H54 (cell line): Measurements from ENCODE around the gene F12.
A peak's percentile ranks its signal among the peaks of the same experiment; 100 is the strongest.

Experiments used
- DNase-seq: peaks from one replicate; pipeline ENCODE4 v3.0.0; 2011; ENCODE audit warnings: low spot score, mixed read lengths; ENCODE audit not compliant: insufficient read length
- FAIRE-seq: peaks from 3 replicates; lab custom pipeline; 2011; peaks lifted over from hg19 to GRCh38; lab: Jason Lieb, UNC
- POLR2A ChIP-seq: IDR thresholded peaks from 2 replicates; pipeline ENCODE4 v1.6.1; 2011; ENCODE audit warnings: low read depth, mild to moderate bottlenecking, low read length

Gene F12

DNA sequence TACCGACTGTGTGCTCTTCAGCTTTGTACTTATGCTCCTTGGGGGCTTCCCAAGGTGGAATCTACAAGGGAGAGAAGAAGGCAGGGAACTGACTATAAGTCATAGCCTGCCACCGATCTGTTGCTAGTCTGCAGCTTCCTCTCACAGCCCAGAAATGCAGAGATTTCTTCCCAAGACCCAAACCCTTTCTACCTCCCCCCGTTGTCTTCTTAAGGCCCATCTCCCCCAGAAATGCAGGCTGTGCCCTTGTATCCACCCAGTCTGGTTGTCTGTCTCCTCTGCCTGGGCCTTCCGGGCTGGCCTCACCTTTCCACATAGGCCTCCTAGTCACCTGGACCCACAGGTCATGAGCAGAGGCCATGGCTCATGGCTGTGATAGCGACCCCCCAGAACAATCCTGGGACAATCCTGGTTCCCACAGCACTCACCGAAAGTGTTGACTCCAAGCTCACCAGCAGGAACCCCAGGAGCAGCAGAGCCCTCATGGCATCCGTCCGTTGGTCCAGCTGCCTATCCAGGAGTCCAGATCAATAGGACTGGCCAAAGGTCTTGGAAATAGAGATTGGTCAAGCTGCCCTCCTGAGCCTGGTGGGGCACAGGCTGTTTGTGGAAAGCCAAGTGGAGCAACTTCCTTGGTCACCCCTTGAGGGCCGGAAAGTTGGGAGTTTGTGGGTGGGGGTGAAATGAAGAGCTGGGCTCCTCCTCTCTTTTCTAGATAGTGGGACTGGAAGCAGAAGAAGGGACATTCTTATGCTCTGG lies at the start of gene F12:
Gene F12, minus strand, starts transcription at position 522 of the 759 bp plus-strand sequence. Its CDS starts 37 bp downstream, at position 485.
- FAIRE-seq (no peak), DNase-seq (no peak)
- no peak for TF ChIP-seq POLR2A

DNA sequence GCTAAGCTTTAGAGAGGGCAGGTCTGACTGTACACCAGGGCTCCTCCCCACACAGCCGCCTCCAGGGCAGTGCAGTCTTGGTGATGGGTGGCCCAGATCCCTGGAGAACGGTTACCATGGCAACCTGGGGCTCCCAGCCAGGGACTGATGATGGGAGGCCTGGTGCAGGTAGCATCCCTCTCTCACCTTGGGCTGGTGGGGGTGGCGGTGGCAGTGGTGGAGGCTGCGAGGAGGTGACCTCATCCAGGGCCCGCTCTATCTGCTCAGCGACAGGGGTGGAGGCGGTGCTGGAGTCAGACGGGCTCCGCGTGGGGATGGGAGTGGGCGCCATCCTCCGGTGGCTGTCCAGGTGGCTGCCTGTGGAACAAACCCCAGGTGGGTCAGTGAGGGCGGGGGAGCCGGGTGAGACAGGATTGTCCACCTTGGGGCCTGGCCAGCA lies 49.6 kb upstream of the F12 start:
- FAIRE-seq (no peak), DNase-seq (peak; percentile 74)
- TF ChIP-seq POLR2A = no peak

DNA sequence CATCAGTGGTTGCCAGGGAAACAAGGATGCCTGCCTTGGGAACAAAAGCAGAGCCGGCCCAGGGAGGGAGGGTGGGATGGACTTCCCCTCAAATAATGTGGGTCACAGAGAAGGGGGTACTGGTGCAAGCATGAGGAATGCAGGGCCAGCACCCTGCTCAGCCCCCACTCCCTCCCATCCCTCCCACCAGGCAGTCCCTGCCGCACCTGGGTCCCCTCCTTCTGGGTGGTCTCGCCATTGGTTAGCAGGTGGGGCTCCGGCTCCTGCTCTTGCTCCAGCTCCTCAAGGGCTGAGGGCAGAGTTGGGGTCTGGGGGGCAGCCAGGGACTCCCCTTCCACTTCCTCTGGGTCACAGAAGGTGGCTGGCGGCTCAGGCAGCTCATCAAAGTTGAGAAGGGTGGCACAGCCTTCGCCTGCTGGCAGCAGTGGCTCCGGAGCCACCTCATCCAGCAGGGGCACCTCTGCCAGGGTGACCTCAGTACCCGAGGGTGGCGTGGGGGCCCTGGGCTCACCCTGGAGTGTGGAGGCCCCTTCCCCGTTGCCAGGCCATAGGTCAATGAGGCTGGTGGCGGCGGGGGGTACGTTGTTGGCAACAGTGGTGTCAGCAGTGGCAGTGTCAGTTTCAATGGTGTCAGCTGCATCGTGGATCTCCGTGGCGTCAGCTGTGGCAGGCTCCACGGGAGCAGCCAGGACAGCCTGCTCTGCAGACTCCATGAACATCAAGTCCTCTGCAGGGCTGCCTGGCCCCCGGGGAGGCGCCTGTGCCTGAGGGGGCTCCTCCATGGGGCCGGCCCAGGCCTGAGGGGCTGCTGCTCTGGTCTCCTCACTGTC lies 48.7 kb upstream of the F12 start:
- TF ChIP-seq POLR2A = no peak

DNA sequence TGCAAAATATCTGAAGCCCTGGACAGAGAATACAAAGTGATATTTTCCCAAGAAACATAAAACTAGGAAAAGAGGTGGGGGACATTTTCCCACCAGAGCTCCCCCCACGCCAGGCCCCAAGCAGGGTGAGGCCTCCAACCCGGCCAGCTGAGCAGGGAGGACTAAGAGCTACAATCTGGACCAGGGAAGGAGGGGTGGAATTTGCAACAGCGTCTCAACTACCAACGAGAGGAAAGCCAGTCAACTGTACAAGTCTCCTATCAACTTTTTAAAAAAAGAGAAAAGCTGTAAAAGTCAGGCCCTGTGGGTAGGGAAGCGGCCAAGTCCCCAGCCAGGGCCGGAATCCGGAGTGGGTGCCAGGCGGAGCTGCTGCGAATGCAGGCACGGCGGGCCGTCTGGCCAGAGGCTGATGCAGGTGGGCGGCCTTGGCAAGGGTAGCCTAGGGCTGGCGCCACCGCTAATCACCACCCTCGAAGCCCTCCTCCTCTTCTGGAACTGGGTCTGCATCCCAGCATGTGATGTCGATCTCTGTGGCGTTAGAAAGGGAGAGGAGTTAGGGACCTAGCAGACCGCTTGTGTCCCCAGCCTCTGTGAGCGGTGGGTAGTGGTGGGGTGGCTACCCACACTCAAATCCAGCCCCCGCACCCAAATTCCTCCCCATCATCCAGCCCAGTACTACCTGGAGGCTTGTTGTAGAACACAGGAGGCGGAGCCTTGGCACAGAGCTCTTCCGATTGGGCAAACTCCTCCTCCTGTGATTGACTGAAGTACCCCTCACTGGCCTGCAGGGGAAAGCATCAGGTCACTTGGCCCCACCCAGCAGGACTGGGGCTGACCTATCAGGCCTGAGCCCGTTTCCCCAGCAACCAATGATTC lies 47.9 kb upstream of the F12 start:
- DNase-seq = peak; percentile 100
- no peak for TF ChIP-seq POLR2A
- FAIRE-seq = peak; percentile 91

More for the DNA sequence above, 48.7 kb upstream of the F12 start:
- DNase-seq (no peak), FAIRE-seq (no peak)

DNA sequence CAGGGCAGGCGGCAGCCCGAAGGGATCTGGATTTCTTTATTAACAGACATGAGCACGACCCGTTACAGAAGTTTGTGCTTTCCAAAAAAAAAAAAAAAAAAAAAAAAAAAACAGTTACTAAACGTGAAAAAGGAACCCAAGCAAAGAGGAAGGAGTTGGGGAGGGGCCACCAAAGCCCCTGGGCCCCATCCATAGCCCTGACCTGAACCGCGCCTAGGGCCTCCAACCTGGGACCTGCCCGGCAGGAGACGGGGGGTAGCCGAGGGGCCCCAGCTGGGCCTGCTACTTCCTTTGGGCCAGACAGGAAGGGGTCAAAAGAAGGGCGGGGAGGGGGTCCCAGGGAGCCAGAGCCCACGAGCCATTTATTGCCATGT lies 47.2 kb upstream of the F12 start:
- no peak for FAIRE-seq

DNA sequence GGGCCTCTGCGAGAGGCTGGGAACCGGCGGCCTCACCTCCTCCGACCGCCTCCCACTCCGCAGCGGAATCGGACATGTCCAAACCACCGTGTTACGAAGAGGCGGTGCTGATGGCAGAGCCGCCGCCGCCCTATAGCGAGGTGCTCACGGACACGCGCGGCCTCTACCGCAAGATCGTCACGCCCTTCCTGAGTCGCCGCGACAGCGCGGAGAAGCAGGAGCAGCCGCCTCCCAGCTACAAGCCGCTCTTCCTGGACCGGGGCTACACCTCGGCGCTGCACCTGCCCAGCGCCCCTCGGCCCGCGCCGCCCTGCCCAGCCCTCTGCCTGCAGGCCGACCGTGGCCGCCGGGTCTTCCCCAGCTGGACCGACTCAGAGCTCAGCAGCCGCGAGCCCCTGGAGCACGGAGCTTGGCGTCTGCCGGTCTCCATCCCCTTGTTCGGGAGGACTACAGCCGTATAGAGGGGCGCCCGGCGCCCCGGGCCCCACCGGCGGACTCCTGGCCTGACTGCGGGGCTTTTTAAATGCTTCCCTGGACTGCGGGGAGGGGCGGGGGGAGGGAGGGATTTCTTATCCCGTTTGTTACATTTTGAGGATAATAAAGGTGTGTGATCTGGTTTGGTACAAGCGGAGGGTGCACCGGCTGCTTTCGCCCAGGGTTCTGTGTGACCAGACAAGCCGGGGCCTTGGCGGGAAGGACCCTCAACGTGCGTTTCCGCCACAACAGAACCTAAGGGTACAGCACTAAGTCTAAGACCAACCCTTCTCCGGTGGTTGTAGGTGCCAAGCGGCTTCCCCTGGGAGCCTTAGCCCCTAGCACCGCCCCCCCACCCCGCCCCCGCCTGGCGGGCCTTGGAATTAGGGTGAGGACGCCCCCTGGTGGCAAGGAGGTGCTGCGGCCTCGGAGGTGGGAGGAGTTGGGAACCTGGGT lies 46.6 kb upstream of the F12 start:
- DNase-seq = peak; percentile 97

More for the DNA sequence above, 47.2 kb upstream of the F12 start:
- DNase-seq = no peak
- no peak for TF ChIP-seq POLR2A

DNA sequence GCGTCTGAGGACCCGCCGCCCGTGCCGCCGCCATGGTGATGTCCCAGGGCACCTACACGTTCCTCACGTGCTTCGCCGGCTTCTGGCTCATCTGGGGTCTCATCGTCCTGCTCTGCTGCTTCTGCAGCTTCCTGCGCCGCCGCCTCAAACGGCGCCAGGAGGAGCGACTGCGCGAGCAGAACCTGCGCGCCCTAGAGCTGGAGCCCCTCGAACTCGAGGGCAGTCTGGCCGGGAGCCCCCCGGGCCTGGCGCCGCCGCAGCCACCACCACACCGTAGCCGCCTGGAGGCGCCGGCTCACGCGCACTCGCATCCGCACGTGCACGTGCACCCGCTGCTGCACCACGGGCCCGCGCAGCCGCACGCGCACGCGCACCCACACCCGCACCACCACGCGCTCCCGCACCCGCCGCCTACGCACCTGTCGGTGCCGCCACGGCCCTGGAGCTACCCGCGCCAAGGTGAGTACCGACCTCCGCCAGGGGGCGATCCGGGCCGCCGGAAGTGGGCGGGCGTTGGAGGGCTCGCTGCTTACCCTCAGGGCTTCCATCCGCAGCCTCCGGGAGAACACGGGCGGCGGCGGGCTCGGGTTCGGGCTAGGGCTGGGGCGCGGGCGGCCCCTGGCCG lies 45.8 kb upstream of the F12 start:
- FAIRE-seq (no peak), DNase-seq (no peak)
- TF ChIP-seq POLR2A = no peak

More for the DNA sequence above, 46.6 kb upstream of the F12 start:
- no peak for FAIRE-seq
- TF ChIP-seq POLR2A = no peak

DNA sequence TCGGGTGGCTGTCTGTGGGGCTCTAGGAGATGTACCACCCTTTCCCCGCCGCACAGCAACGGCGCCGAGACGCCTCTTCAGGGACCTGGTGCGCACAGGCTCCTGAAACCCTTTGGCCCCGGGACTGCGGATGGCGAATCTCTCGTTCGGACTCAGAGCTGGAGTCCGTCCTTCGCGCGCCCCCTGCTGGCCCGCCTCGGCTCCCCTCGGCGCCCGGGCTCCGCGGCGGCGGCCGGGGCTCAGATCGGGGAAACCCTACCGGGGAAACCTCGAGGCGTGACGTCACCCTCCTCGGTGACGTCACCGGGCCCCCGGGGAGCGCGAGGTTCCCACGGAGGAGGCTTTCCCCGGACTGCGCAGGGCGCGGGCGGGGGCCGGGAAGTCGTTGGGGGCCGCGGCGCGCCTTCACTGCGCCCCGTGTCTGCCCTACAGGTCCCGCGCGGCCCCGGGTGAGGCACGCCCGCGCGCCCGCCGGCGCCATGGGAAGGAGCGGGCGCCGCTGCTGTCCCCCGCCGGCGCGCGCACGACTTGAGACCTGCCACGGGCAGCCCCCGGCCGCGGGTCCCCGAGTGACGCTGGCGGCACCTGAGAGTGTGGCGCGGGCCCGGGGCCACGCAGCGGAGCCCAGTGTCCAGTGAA lies 45.2 kb upstream of the F12 start:
- DNase-seq = peak; percentile 87
- no peak for FAIRE-seq
- no peak for TF ChIP-seq POLR2A

DNA sequence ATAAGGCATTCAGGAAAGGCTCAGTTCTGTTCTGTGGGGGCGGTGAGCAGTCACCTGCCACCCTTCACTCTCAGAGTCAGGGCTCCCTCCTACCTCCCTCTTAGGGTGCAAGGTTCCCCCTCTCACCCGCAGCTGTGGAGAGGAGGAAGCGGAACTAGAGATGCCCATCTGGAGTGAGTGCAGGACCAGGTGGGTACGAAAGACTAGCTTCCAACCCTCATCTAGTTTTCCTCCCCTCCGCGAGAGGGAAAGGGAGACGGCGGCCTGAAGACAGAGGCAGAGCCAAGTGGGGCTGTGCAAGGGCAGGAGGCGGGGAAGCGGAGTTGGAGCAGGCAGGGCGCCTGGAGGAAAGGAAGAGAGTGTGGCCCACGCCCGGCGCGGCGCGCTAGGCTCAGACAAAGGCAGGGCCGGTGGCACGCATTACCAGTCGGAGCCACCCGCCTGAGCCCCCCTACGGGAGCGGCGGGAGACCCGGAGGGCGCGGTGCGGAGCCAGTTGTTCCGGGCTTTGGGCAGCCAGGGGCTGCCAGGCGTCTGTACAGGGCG lies 44.6 kb upstream of the F12 start:
- no peak for TF ChIP-seq POLR2A
- FAIRE-seq (no peak), DNase-seq (no peak)

DNA sequence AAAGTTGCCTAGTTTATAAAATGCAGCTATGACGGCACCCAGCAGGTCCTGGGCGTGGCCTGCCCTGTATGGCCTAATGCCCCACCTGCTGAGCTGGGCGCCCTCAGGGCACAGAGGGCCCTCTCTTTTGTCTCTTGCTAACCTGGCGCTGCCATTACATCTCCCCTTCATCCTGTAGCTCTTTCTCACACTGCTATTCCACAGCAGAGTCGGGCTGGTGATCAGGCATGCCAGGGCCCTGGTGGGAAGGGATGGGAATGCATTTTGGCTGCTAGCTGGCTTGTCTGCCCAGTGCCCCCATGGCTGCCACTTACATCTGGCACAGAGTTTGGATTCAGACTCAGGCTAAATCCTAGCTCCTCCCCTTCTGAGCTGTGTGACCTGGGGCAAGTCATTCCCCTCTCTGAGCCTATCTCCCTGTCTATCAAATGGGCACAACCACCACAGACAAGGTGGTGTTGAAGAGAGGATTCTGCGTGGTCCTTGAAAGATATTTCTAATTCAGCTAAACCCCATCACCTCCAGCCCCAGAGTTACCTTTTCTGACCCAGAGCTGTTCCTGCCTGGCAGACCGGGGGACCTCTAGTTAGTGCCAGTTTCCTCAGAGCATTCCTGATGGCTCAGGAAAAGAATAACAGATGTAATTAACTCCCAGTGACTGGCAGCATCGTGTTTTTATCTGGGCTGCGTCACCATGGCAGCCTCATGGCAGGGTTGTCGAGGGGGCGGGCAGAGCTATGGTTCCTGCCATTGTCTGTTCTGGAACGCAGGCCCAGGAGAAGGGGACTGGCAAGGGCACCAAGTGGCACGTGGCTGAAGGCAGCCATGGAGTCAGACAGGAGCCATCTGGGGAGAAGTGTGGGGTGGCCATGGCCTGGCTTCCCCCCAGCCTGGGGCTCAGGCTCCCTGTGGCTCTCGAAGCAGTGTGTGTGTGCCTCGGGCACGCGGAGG lies 43.6 kb upstream of the F12 start:
- FAIRE-seq = no peak
- peak; percentile 75 for DNase-seq
- TF ChIP-seq POLR2A = no peak
